Measurements from ENCODE around the gene GNG7. TPM values are rescaled to one million over a fixed set of nuclear protein-coding genes. Genes with fewer than 3 reads are reported as not detected.
"Not testable (repeated sequence)": the region's sequence is repeated elsewhere in the genome, so short reads cannot be mapped to it uniquely, and the experiment has no call there.

The GNG7 gene
- total and polyA plus RNA-seq, 7 donors, result 1.2 to 8.0 (median 2.6) TPM

DNA sequence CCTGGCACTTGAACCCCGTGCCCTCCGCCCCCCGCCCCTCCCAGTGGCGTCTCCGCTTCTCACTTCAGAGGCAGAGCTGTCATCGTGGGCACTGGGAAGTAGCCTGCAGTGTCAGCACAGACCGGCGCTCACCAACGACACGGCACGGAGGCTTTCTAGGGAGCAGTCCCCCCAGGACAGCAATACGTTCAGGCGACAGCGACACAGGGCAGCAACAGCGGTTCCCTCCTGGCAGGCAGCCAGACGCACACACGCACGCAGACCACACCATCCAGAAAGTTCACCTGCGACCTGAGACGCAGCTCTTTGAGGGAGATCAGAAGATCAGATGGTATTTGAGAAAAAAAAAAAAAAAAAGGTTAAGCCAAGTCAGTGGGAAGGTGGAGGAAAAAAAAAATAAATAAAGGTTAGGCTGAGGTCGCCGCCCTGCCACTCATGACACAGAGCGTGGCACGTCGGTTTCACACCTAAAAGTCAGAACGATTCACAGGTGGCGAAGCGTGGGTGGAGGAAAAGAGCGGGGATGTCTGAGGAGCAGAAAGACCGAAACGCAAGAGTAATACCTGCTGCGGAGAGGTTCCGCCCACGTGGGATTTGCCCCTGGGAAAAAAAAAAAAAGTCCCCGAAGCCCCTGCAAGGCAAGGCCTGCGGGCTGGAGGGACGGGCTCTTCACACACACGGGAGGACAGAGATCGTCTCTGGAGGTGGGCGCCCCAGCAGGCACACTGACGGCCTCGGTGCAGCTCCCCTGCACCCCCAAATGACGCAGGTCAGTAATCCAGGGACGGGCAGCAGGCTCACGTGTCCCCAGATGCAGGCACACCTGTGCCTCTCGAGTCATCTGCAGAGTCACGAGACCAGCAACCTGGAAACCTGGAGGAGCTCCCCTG lies 94.5 kb downstream of the GNG7 start:
- DNase-seq, result peak; percentile 65
- TF ChIP-seq POLR2AphosphoS5 (IDR thresholded peaks at IDR 0.05) (no peak), EP300 (IDR thresholded peaks at IDR 0.05) (no peak), CTCF (IDR thresholded peaks at IDR 0.05) (no peak), POLR2A (IDR thresholded peaks at IDR 0.05) (no peak)
- peak overlapping the region in 2 of 4 donors; percentile 41 to 94 for H3K27ac ChIP-seq
- no peaks in the 10 kb centered on the region for H3K27me3 ChIP-seq
- H3K4me1 ChIP-seq, result peaks cover 0 to 32% (median 22%) of the 10 kb centered on the region in 4 donors
- no peak overlapping the region for H3K4me3 ChIP-seq
- no peaks in the 10 kb centered on the region for H3K9me3 ChIP-seq
- intact Hi-C loops (cut with DNase I), result no loop called here
- 60 to 76% methylated on average over 47 of the region's 47 CpGs for WGBS, 2 donors
- H3K36me3 ChIP-seq, result no peaks in the 10 kb centered on the region

GRCh38 chr19:2606774-2607173 lies 95.7 kb downstream of the GNG7 start:
- H3K9me3 ChIP-seq; intact Hi-C loops (cut with DNase I); DNase-seq; H3K4me3 ChIP-seq; H3K27me3 ChIP-seq; H3K36me3 ChIP-seq: not testable (repeated sequence)
- Histone ChIP-seq H3K27ac (peak overlapping the region in 3 of 4 donors; percentile 35 to 53 (median 36)), H3K4me1 (peaks cover 0 to 39% (median 31%) of the 10 kb centered on the region in 4 donors)
- peak in 2 of 4 donors; percentile 7 to 25 for TF ChIP-seq POLR2AphosphoS5 (IDR thresholded peaks at IDR 0.05)
- 77 to 89% methylated on average over 9 of the region's 9 CpGs for WGBS, 2 donors

- H3K4me3 ChIP-seq; H3K9me3 ChIP-seq; intact Hi-C loops (cut with DNase I); H3K27me3 ChIP-seq; H3K36me3 ChIP-seq; DNase-seq: not testable (repeated sequence)
- peak overlapping the region in 3 of 4 donors; percentile 2 to 53 (median 35) for H3K27ac ChIP-seq
- WGBS, 2 donors, result 77 to 86% methylated on average over 9 of the region's 9 CpGs
- H3K4me1 ChIP-seq, result peaks cover 0 to 41% (median 37%) of the 10 kb centered on the region in 4 donors
Measured at GRCh38 chr19:2605889-2606288, 96.6 kb downstream of the GNG7 start.

GRCh38 chr19:2604747-2605329 lies 97.7 kb downstream of the GNG7 start:
- no peaks in the 10 kb centered on the region for H3K9me3 ChIP-seq
- peaks cover 0 to 43% (median 37%) of the 10 kb centered on the region in 4 donors for H3K4me1 ChIP-seq
- intact Hi-C loops (cut with DNase I), result no loop called here
- H3K4me3 ChIP-seq, result no peak overlapping the region
- TF ChIP-seq POLR2A (IDR thresholded peaks at IDR 0.05) (no peak), EP300 (IDR thresholded peaks at IDR 0.05) (no peak), CTCF (IDR thresholded peaks at IDR 0.05) (no peak), POLR2AphosphoS5 (IDR thresholded peaks at IDR 0.05) (no peak)
- WGBS, 2 donors, result 90 to 93% methylated on average over 8 of the region's 8 CpGs
- H3K27me3 ChIP-seq, result no peaks in the 10 kb centered on the region
- DNase-seq, result no peak
- H3K36me3 ChIP-seq, result no peaks in the 10 kb centered on the region
- H3K27ac ChIP-seq, result peak overlapping the region in 3 of 4 donors; percentile 85 to 94 (median 93)

GRCh38 chr19:2603334-2603733 lies 99.2 kb downstream of the GNG7 start:
- intact Hi-C loops (cut with DNase I), result loop anchor here (2.0 kb wide), 2 partner anchors 61 to 127 kb away; partner anchors contain the start of gene GADD45B
- TF ChIP-seq CTCF (IDR thresholded peaks at IDR 0.05) (no peak), POLR2AphosphoS5 (IDR thresholded peaks at IDR 0.05) (peak in 1 of 4 donors; percentile 52)
- H3K27me3 ChIP-seq, result no peaks in the 10 kb centered on the region
- 41 to 52% methylated on average over 17 of the region's 17 CpGs for WGBS, 2 donors
- H3K4me3 ChIP-seq, result peak overlapping the region; percentile 8 to 42 (median 32)
- no peaks in the 10 kb centered on the region for H3K9me3 ChIP-seq
- no peaks in the 10 kb centered on the region for H3K36me3 ChIP-seq
- peaks cover 0 to 55% (median 47%) of the 10 kb centered on the region in 4 donors for H3K4me1 ChIP-seq
- H3K27ac ChIP-seq, result peak overlapping the region; percentile 85 to 94 (median 93)
- peak; percentile 78 for DNase-seq
